Trophoblast cell (in vitro differentiated cells and primary cell): ENCODE results near the gene HAP1.

Experiments used
- DNase-seq, 2 donors: peaks; one replicate each; pipeline ENCODE4 v3.0.0-alpha.2; 2016
- H2AFZ ChIP-seq: 2 replicates; pipeline ENCODE4 v1.6.1; 2013; ENCODE audit warnings: low read length, moderate library complexity, mild to moderate bottlenecking; ENCODE audit not compliant: insufficient read depth, poor library complexity
- H2AK5ac ChIP-seq: 2 replicates; pipeline ENCODE4 v1.6.1; 2013; ENCODE audit warnings: mild to moderate bottlenecking, low read length
- H2BK120ac ChIP-seq: 2 replicates; pipeline ENCODE4 v1.6.1; 2013; ENCODE audit warnings: low read length, mild to moderate bottlenecking, moderate library complexity; ENCODE audit not compliant: insufficient read depth, poor library complexity
- H2BK12ac ChIP-seq: 2 replicates; pipeline ENCODE4 v1.6.1; 2013; ENCODE audit warnings: mild to moderate bottlenecking, low read length, moderate library complexity
- H2BK5ac ChIP-seq: 2 replicates; pipeline ENCODE4 v1.6.1; 2013; ENCODE audit warnings: low read length, low read depth, moderate library complexity, mild to moderate bottlenecking; ENCODE audit not compliant: poor library complexity
- H3K14ac ChIP-seq: 2 replicates; pipeline ENCODE4 v1.6.1; 2013; ENCODE audit warnings: mild to moderate bottlenecking, low read length
- H3K18ac ChIP-seq: 2 replicates; pipeline ENCODE4 v1.6.1; 2013; ENCODE audit warnings: mild to moderate bottlenecking, low read length
- H3K23ac ChIP-seq: 2 replicates; pipeline ENCODE4 v1.6.1; 2013; ENCODE audit warnings: low read length
- H3K27ac ChIP-seq: 2 replicates; pipeline ENCODE4 v1.5.1; 2013; ENCODE audit warnings: low read depth, mild to moderate bottlenecking, inconsistent platforms, low read length, moderate library complexity
- H3K27me3 ChIP-seq: 2 replicates; pipeline ENCODE4 v1.6.1; 2013; ENCODE audit warnings: inconsistent platforms, mild to moderate bottlenecking, low read length, moderate library complexity; ENCODE audit not compliant: insufficient read depth
- H3K36me3 ChIP-seq, 2 experiments: 1 replicate in 1 of 2; 2 replicates in 1 of 2; pipeline ENCODE4 v1.6.1; 2013; ENCODE audit warnings: low read length in 2 of 2, mild to moderate bottlenecking in 2 of 2, moderate library complexity in 1 of 2; ENCODE audit not compliant: insufficient read depth in 2 of 2, control insufficient read depth in 1 of 2
- H3K4ac ChIP-seq: 2 replicates; pipeline ENCODE4 v1.6.1; 2013; ENCODE audit warnings: low read depth, mild to moderate bottlenecking, low read length, moderate library complexity
- H3K4me1 ChIP-seq, 2 experiments: 1 replicate in 1 of 2; 2 replicates in 1 of 2; pipeline ENCODE4 v1.6.1; 2013; ENCODE audit warnings: low read length in 2 of 2, mild to moderate bottlenecking in 2 of 2, moderate library complexity in 1 of 2; ENCODE audit not compliant: insufficient read depth in 2 of 2, control insufficient read depth in 1 of 2
- H3K4me2 ChIP-seq: 2 replicates; pipeline ENCODE4 v1.6.1; 2013; ENCODE audit warnings: inconsistent platforms, mild to moderate bottlenecking, low read length, moderate library complexity
- H3K4me3 ChIP-seq: 2 replicates; pipeline ENCODE4 v1.5.1; 2013; ENCODE audit warnings: mild to moderate bottlenecking, low read depth, low read length, inconsistent platforms
- H3K79me1 ChIP-seq: one replicate; pipeline ENCODE4 v1.6.1; 2013; ENCODE audit warnings: low read length
- H3K79me2 ChIP-seq: 2 replicates; pipeline ENCODE4 v1.6.1; 2013; ENCODE audit warnings: low read length, mild to moderate bottlenecking; ENCODE audit not compliant: control insufficient read depth, insufficient read depth, poor library complexity
- H3K9ac ChIP-seq: 2 replicates; pipeline ENCODE4 v1.6.1; 2013; ENCODE audit warnings: mild to moderate bottlenecking, low read length
- H3K9me3 ChIP-seq: 2 replicates; pipeline ENCODE4 v1.6.1; 2013; ENCODE audit warnings: low read depth, mild to moderate bottlenecking, control low read depth, inconsistent platforms, low read length; ENCODE audit not compliant: insufficient read depth
- H4K12ac ChIP-seq: 2 replicates; pipeline ENCODE4 v1.6.1; 2013; ENCODE audit warnings: low read depth, mild to moderate bottlenecking, low read length, moderate library complexity
- H4K8ac ChIP-seq: 2 replicates; pipeline ENCODE4 v1.6.1; 2013; ENCODE audit warnings: low read depth, mild to moderate bottlenecking, low read length, moderate library complexity
- H4K91ac ChIP-seq: one replicate; pipeline ENCODE4 v1.6.1; 2013; ENCODE audit warnings: low read depth, mild to moderate bottlenecking, low read length, moderate library complexity
- WGBS: extraction: QIAGEN DNeasy Blood & Tissue Kit; methylation state at CpG from one replicate; pipeline ENCODE4 v1.1.7; 2013; ENCODE audit warnings: missing lambda C conversion rate; ENCODE audit not compliant: insufficient read length, insufficient coverage; ENCODE audit errors: extremely low coverage; 5-methylcytosine and 5-hydroxymethylcytosine counted together

The HAP1 gene

GRCh38 chr17:41683441-41684007 is 50.9 kb downstream of the HAP1 start:
- no peaks in the 10 kb centered on the region for H3K4me1 ChIP-seq
- WGBS, result no CpG with 5 or more reads among the region's 8 CpGs

DNA sequence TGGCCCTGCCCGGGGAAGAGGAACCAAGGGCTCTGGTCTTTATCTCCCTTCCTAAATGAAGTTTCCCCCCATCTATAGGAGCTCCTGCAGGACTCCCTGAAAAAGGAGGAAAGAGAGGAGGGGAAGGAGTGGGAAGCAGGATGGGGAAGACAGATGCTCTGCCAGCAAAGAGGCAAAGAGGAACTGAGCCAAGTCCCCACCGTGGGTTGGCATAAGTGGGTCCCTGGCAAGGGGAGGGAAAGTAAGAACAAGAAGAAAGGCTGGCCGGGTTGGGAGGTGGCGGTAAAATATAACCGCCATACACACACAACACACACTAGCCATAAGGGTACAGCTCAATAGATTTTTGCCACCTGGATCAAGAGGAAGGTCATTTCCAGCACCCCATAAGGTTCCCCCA is 51.8 kb downstream of the HAP1 start:
- Histone ChIP-seq H2BK5ac (no peak overlapping the region), H3K4me2 (no peak overlapping the region), H3K36me3 (no peaks in the 10 kb centered on the region), H3K9ac (no peak overlapping the region), H3K4me1 (no peaks in the 10 kb centered on the region), H3K23ac (no peak overlapping the region), H4K8ac (no peak overlapping the region), H3K18ac (no peak overlapping the region), H4K91ac (no peak overlapping the region), H4K12ac (no peak overlapping the region), H2BK12ac (no peak overlapping the region), H3K4me3 (no peak overlapping the region), H3K27ac (no peak overlapping the region), H3K79me2 (no peaks in the 10 kb centered on the region), H2BK120ac (no peak overlapping the region), H3K79me1 (no peaks in the 10 kb centered on the region), H3K14ac (no peak overlapping the region), H3K27me3 (no peaks in the 10 kb centered on the region), H3K9me3 (no peaks in the 10 kb centered on the region), H2AFZ (no peak overlapping the region), H3K4ac (no peak overlapping the region), H2AK5ac (no peak overlapping the region)
- no CpG with 5 or more reads among the region's 5 CpGs for WGBS
- DNase-seq, result no peak

More at GRCh38 chr17:41683441-41684007, 50.9 kb downstream of the HAP1 start:
- no peak overlapping the region for H3K9ac ChIP-seq
- DNase-seq, result no peak
- H4K91ac ChIP-seq, result no peak overlapping the region
- no peaks in the 10 kb centered on the region for H3K36me3 ChIP-seq
- H2AK5ac ChIP-seq, result no peak overlapping the region
- no peak overlapping the region for H3K27ac ChIP-seq
- H2BK120ac ChIP-seq, result no peak overlapping the region
- no peaks in the 10 kb centered on the region for H3K79me2 ChIP-seq
- no peak overlapping the region for H3K23ac ChIP-seq
- H3K14ac ChIP-seq, result no peak overlapping the region
- no peak overlapping the region for H4K8ac ChIP-seq
- no peaks in the 10 kb centered on the region for H3K27me3 ChIP-seq
- H3K18ac ChIP-seq, result no peak overlapping the region
- H3K4ac ChIP-seq, result no peak overlapping the region
- no peak overlapping the region for H3K4me3 ChIP-seq
- no peak overlapping the region for H3K4me2 ChIP-seq
- no peak overlapping the region for H2BK12ac ChIP-seq
- peaks cover 4% of the 10 kb centered on the region for H3K79me1 ChIP-seq
- no peaks in the 10 kb centered on the region for H3K9me3 ChIP-seq
- no peak overlapping the region for H2BK5ac ChIP-seq
- H4K12ac ChIP-seq, result no peak overlapping the region
- no peak overlapping the region for H2AFZ ChIP-seq

- H4K12ac ChIP-seq, result no peak overlapping the region
- no peak overlapping the region for H3K18ac ChIP-seq
- no peaks in the 10 kb centered on the region for H3K79me2 ChIP-seq
- H3K9ac ChIP-seq, result no peak overlapping the region
- no peak overlapping the region for H4K8ac ChIP-seq
- no peak overlapping the region for H2BK5ac ChIP-seq
- no peaks in the 10 kb centered on the region for H3K79me1 ChIP-seq
- no peaks in the 10 kb centered on the region for H3K36me3 ChIP-seq
- no peak overlapping the region for H3K14ac ChIP-seq
- no peak overlapping the region for H2BK120ac ChIP-seq
- no peak overlapping the region for H3K4me3 ChIP-seq
- no peak overlapping the region for H2AFZ ChIP-seq
- H3K23ac ChIP-seq, result no peak overlapping the region
- DNase-seq, result no peak
- no peak overlapping the region for H3K4me2 ChIP-seq
- no peaks in the 10 kb centered on the region for H3K9me3 ChIP-seq
- no peaks in the 10 kb centered on the region for H3K27me3 ChIP-seq
- H2AK5ac ChIP-seq, result no peak overlapping the region
- H3K4ac ChIP-seq, result no peak overlapping the region
- WGBS, result no CpG with 5 or more reads among the region's 3 CpGs
- H3K27ac ChIP-seq, result no peak overlapping the region
- peaks cover 0 to 2% of the 10 kb centered on the region in 2 experiments for H3K4me1 ChIP-seq
- no peak overlapping the region for H2BK12ac ChIP-seq
- H4K91ac ChIP-seq, result no peak overlapping the region
Measured at GRCh38 chr17:41681776-41682175, 52.7 kb downstream of the HAP1 start.

GRCh38 chr17:41680426-41681040 is 53.9 kb downstream of the HAP1 start:
- Histone ChIP-seq H2BK5ac (no peak overlapping the region), H3K4me1 (peaks cover 0 to 2% of the 10 kb centered on the region in 2 experiments), H3K4me2 (no peak overlapping the region), H2BK120ac (no peak overlapping the region), H2AK5ac (no peak overlapping the region), H3K27ac (no peak overlapping the region), H3K36me3 (no peaks in the 10 kb centered on the region), H3K4ac (no peak overlapping the region), H3K9me3 (no peaks in the 10 kb centered on the region), H3K14ac (no peak overlapping the region), H3K23ac (no peak overlapping the region), H2BK12ac (no peak overlapping the region), H3K18ac (no peak overlapping the region), H3K79me2 (no peaks in the 10 kb centered on the region), H4K8ac (no peak overlapping the region), H3K79me1 (peaks cover 2% of the 10 kb centered on the region), H4K12ac (no peak overlapping the region), H3K4me3 (no peak overlapping the region), H3K27me3 (no peaks in the 10 kb centered on the region), H2AFZ (no peak overlapping the region), H4K91ac (no peak overlapping the region), H3K9ac (no peak overlapping the region)
- WGBS, result no CpG with 5 or more reads among the region's 10 CpGs
- DNase-seq, result no peak
